ENCODE results near the gene CLCNKB. TPM values are rescaled to one million over a fixed set of nuclear protein-coding genes. Genes with fewer than 3 reads are reported as not detected.
"Not testable (repeated sequence)": the region's sequence is repeated elsewhere in the genome, so short reads cannot be mapped to it uniquely, and the experiment has no call there.

CLCNKB gene
- polyA plus RNA-seq, 4 donors: 37.3 to 73.1 (median 60.9) TPM

DNA sequence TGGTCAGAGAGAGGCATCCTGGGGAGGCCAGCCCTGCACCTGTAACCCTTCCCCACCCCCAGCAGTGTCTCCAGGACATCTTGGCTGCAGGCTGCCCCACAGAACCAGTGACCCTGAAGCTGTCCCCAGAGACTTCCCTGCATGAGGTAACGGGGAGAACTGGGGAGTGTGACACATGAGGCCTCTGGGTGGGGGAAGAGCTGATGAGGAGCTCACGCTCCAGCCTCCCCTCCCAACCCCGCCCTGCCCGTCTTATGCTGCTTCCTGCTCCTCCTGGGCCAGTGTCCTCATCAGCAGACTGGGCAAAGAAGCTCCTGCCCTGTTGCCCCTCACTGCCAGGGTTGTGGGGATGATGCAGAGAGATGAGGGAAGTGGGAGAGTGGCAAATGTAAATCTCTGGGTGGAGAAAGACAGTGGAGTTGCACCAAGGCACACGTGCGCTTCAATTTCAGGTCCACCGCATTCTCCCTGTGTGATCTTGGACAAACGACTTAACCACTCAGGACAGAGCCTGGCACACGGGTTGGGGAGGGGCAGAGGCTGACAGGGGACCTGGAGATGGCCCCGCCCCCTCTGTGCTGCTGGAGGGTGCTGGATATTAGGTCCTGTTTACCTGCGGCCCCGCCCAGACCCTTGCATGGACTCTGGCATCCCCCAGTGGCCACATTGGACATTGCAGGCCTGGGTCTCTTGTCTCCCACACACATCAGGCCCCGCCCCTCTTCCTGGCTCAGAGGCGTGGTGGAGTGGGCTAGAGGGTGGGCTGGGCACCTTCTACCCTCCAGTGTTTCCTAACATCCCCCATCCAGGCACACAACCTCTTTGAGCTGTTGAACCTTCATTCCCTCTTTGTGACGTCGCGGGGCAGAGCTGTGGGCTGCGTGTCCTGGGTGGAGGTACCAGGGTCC, 12.3 kb downstream of the CLCNKB start:
- peak in 3 of 4 donors; percentile 64 to 82 (median 71) for DNase-seq (ENCODE audit: low read depth in 4 of 4, low spot score in 2 of 4)

- DNase-seq (ENCODE audit: low read depth in 4 of 4, low spot score in 2 of 4): not testable (repeated sequence)
Observed at GRCh38 chr1:16056521-16056912, 12.9 kb downstream of the CLCNKB start.

- DNase-seq (ENCODE audit: low read depth in 4 of 4, low spot score in 2 of 4): not testable (repeated sequence)
Observed at GRCh38 chr1:16057314-16057915, 13.8 kb downstream of the CLCNKB start.

DNA sequence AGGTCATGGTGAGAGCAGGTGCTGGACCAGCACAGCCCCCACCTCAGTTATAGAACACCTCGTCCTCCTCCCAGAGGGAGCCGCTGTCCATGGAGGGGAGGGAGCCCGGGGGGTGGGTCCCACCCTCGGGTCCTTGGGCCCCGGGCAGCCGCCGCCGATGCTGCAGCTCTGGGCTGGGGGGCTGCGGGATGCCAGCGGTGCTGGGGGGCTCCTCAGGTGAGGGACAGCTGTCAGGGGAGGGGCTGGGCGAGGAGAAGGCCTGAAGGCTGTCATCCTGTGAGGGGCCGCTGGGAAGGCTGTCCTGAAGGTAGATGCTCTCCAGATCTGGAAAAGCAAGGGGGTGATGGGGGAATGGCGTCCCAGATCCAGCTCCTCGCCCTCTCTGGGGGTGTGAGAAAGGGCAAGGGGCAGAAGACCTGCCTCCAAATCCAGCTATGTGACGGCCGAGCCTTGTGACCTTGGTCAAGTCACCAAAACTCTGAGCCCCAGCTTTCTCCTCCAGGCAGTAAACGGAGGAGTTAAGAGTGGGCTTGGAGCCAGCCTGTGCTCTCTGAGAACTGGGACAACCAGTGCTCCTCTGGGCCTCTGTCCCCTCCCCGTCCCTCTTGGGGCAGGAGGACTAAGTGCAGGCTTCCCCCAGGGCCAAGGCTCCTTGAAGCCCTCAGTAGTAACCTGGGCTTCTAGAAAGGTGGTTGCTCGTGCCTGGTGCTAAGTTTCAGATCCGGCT, 15.0 kb downstream of the CLCNKB start:
- not testable (repeated sequence) for DNase-seq (ENCODE audit: low read depth in 4 of 4, low spot score in 2 of 4)

GRCh38 chr1:16061266-16061665, 17.7 kb downstream of the CLCNKB start:
- no peak for DNase-seq (ENCODE audit: low read depth in 4 of 4, low spot score in 2 of 4)

- DNase-seq (ENCODE audit: low read depth in 4 of 4, low spot score in 2 of 4): not testable (repeated sequence)
Observed at GRCh38 chr1:16061989-16062686, 18.6 kb downstream of the CLCNKB start.

DNA sequence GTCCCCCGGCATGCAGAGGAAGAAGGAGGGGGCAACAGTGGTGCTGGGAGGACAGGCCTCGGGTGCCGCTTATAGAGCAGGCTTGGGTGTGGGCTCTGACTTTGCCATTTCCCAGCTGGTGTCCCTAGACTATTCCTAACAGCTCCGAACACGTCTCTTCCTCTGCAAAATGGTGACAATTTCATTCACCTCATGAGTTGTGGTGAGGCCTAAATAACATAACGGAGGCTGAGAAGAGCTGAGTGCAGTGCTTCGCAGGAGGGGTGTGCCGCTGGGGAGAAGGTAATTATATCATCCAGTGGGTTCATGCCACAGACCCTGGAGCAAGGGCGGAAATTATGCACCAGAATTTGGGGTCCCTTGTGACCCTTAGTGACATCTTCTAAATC, 19.1 kb downstream of the CLCNKB start:
- not testable (repeated sequence) for DNase-seq (ENCODE audit: low read depth in 4 of 4, low spot score in 2 of 4)

- no peak for DNase-seq (ENCODE audit: low read depth in 4 of 4, low spot score in 2 of 4)
Observed at GRCh38 chr1:16063226-16063829, 19.7 kb downstream of the CLCNKB start.

- no peak for DNase-seq (ENCODE audit: low read depth in 4 of 4, low spot score in 2 of 4)
Observed at GRCh38 chr1:16063921-16064320, 20.3 kb downstream of the CLCNKB start.

GRCh38 chr1:16064536-16065268, 21.1 kb downstream of the CLCNKB start:
- DNase-seq (ENCODE audit: low read depth in 4 of 4, low spot score in 2 of 4): no peak

DNA sequence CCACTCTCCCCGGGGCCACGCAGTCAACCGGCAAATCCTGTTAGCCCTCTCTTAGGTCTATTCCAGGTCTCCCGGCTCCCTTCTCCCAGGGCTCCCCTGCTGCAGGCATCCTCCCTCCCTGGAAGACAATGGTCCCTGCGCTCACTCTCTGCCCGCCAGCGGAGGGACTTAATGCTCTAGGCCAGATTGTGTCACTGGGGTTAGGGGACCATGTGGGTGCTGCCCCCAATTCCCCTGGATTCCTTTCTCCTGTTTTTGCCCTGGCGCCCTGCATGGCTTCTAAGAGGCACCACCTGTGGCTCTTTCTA, 21.6 kb downstream of the CLCNKB start:
- no peak for DNase-seq (ENCODE audit: low read depth in 4 of 4, low spot score in 2 of 4)

- no peak for DNase-seq (ENCODE audit: low read depth in 4 of 4, low spot score in 2 of 4)
Observed at GRCh38 chr1:16066245-16066644, 22.7 kb downstream of the CLCNKB start.

GRCh38 chr1:16067127-16067768, 23.7 kb downstream of the CLCNKB start:
- peak in 1 of 4 donors; percentile 34 for DNase-seq (ENCODE audit: low read depth in 4 of 4, low spot score in 2 of 4)

DNA sequence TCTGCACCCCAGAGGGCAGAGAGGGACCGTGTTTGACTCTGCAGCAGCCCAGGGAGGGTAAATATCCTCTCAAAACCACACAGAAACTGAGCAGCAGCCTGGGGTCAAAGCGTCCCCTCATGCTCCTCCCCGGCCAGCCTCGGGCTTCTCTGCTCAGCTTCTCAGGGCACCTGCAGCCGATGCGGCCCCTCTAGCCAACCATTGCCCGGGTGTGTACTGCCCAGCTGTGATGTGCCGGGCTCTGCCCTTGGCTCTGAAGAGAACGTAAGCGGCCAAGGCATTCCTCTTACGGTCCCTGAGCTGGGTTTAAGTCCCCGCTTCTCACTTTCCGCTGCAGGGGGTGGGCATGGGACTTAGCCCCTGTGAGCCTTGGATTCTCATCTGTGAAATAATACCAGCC, 24.4 kb downstream of the CLCNKB start:
- DNase-seq (ENCODE audit: low read depth in 4 of 4, low spot score in 2 of 4): no peak

GRCh38 chr1:16068356-16069270, 25.0 kb downstream of the CLCNKB start:
- DNase-seq (ENCODE audit: low read depth in 4 of 4, low spot score in 2 of 4): no peak

GRCh38 chr1:16070640-16071355, 27.2 kb downstream of the CLCNKB start:
- DNase-seq (ENCODE audit: low read depth in 4 of 4, low spot score in 2 of 4): no peak

DNA sequence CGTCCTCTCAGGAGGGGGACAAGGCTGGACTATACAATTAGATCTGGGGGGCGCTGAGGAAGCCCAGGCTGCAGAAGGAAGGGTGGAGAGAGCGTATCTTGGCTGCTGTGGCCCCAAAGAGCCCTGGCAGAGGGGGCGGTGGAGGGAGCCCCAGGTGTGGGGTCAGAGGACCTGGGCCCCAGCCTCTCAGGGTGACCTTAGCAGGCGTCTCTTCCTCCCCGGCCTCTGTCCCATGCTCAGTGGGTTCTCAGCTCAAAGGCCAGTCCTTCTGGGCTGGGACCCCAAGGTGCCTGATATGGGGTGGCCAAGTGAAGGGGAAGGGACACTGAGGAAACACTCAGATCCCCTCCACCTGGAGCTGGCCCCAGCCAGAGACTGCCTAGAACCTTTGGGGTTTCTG, 28.0 kb downstream of the CLCNKB start:
- no peak for DNase-seq (ENCODE audit: low read depth in 4 of 4, low spot score in 2 of 4)

DNA sequence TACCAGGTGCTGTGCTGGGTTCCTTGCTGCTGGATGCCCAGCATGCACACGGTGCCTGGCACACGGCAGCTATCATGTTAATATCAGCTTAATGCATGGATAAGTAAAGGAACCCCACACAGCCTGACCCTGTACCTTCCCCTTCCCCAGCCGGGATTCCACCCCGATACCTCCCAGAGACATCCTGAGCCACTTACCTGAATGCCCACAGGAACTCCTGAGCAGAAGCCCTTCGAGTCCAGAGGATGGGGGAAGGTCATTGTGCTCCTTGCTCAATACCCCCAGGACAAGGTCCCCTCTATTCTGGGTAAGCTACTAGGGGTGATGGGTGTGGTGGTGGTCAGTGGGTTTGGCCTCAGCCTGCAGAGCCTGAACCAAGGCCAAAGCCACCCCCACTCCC, 28.5 kb downstream of the CLCNKB start:
- DNase-seq (ENCODE audit: low read depth in 4 of 4, low spot score in 2 of 4): no peak
